Activated CD8-positive, alpha-beta memory T cell treated with anti-CD3 and anti-CD28 coated beads for 1 hour (primary cell): ENCODE measurements around the gene THBS1.
A peak's percentile ranks its signal among the peaks of the same experiment; 100 is the strongest.

Source experiments
- DNase-seq, 2 donors: peaks; one replicate each; pipeline ENCODE4 v3.0.0-alpha.2; 2020; ENCODE audit warnings: low read depth in 1 of 2; ENCODE audit errors: extremely low read depth in 1 of 2

The THBS1 gene

GRCh38 chr15:39627451-39628143 lies 46.7 kb downstream of the THBS1 start:
- no peak for DNase-seq

- DNase-seq, result no peak
Observed at GRCh38 chr15:39628144-39628508, 47.2 kb downstream of the THBS1 start.

GRCh38 chr15:39628546-39629257 lies 47.8 kb downstream of the THBS1 start:
- DNase-seq, result no peak

- peak; percentile 19 to 49 for DNase-seq
Observed at GRCh38 chr15:39629371-39629770, 48.5 kb downstream of the THBS1 start.

GRCh38 chr15:39629906-39630305 lies 49.0 kb downstream of the THBS1 start:
- DNase-seq, result no peak

GRCh38 chr15:39631357-39631756 lies 50.5 kb downstream of the THBS1 start:
- no peak for DNase-seq

GRCh38 chr15:39638041-39638440 lies 57.2 kb downstream of the THBS1 start:
- no peak for DNase-seq

GRCh38 chr15:39639037-39639436 lies 58.2 kb downstream of the THBS1 start:
- DNase-seq, result no peak

- no peak for DNase-seq
Observed at GRCh38 chr15:39640665-39641064, 59.8 kb downstream of the THBS1 start.

- DNase-seq, result no peak
Observed at GRCh38 chr15:39641191-39641889, 60.5 kb downstream of the THBS1 start.

GRCh38 chr15:39642011-39642640 lies 61.2 kb downstream of the THBS1 start:
- DNase-seq, result no peak

GRCh38 chr15:39643727-39644126 lies 62.8 kb downstream of the THBS1 start:
- DNase-seq, result no peak

GRCh38 chr15:39644136-39644535 lies 63.3 kb downstream of the THBS1 start:
- no peak for DNase-seq

- no peak for DNase-seq
Observed at GRCh38 chr15:39645138-39645975, 64.5 kb downstream of the THBS1 start.

- no peak for DNase-seq
Observed at GRCh38 chr15:39645976-39646257, 65.0 kb downstream of the THBS1 start.

- no peak for DNase-seq
Observed at GRCh38 chr15:39646425-39646824, 65.5 kb downstream of the THBS1 start.
